Ovary (tissue), 3 donors: Measurements from ENCODE around the gene TRIM66.

Source experiments
- CTCF ChIP-seq, 3 donors: fragments of 450-650 bp in 2 of 3; fragments of 200-600 bp in 1 of 3; IDR thresholded peaks; one replicate each; pipeline versions ENCODE4 v1.5.1 to v1.8.0; 2016 to 2022; ENCODE audit warnings: antibody characterized with exemption in 3 of 3, mild to moderate bottlenecking in 1 of 3
- EP300 ChIP-seq: sonication (generic); formaldehyde crosslinking; IDR thresholded peaks from one replicate; pipeline ENCODE4 v1.6.1; 2017; ENCODE audit warnings: antibody characterized with exemption
- POLR2A ChIP-seq: fragments of 450-650 bp; IDR thresholded peaks from one replicate; pipeline ENCODE4 v1.6.1; 2017; ENCODE audit warnings: antibody characterized with exemption, mild to moderate bottlenecking, moderate library complexity
- donor health status: DM: no; HTN: no; CAD: no.

GRCh38 chr11:8692417-8692816 is 10.0 kb upstream of the TRIM66 start:
- TF ChIP-seq POLR2A (no peak), CTCF (IDR thresholded peaks at IDR 0.05) (no peak), EP300 (no peak)
